Esophagus squamous epithelium (tissue), 5 donors: ENCODE results near the gene ELF2. TPM values are rescaled to one million over a fixed set of nuclear protein-coding genes. Genes with fewer than 3 reads are reported as not detected.
"Not testable (repeated sequence)": the region's sequence is repeated elsewhere in the genome, so short reads cannot be mapped to it uniquely, and the experiment has no call there.

Experiments used
- DNase-seq: peaks from one replicate; lab custom pipeline; 2025; lab: John Stamatoyannopoulos, UW
- H3K27ac ChIP-seq, 4 donors: fragments of 200-600 bp; sonication (generic); one replicate each; pipeline ENCODE4 v1.5.1; 2016 to 2019; ENCODE audit warnings: mild to moderate bottlenecking in 1 of 4
- H3K27me3 ChIP-seq, 4 donors: fragments of 200-600 bp; sonication (generic); 1 replicate in 3 of 4; 2 replicates in 1 of 4; pipeline versions ENCODE4 v1.5.1 to v1.6.0; 2017 to 2021; ENCODE audit warnings: antibody characterized with exemption in 1 of 4
- H3K36me3 ChIP-seq, 3 donors: fragments of 200-600 bp; sonication (generic); one replicate each; pipeline ENCODE4 v1.5.1; 2016 to 2019
- H3K4me1 ChIP-seq, 3 donors: fragments of 200-600 bp; sonication (generic); one replicate each; pipeline ENCODE4 v1.5.1; 2017 to 2019
- H3K4me3 ChIP-seq, 4 donors: fragments of 200-600 bp; sonication (generic); 1 replicate in 3 of 4; 2 replicates in 1 of 4; pipeline ENCODE4 v1.5.1; 2016 to 2019; ENCODE audit warnings: mild to moderate bottlenecking in 2 of 4, moderate library complexity in 1 of 4
- H3K9me3 ChIP-seq, 3 donors: fragments of 200-600 bp; sonication (generic); one replicate each; pipeline ENCODE4 v1.5.1; 2016 to 2019
- POLR2A ChIP-seq, 4 donors: fragments of 450-650 bp; IDR thresholded peaks; one replicate each; pipeline ENCODE4 v1.6.1; 2017; ENCODE audit warnings: antibody characterized with exemption in 4 of 4, mild to moderate bottlenecking in 4 of 4, moderate library complexity in 3 of 4
- WGBS, 2 donors: methylation state at CpG; one replicate each; pipeline ENCODE4 v1.1.5; 2018; 5-methylcytosine and 5-hydroxymethylcytosine counted together
- intact Hi-C: fragments of 100-400 bp; cut with DNase I; formaldehyde crosslinking; loops from one replicate; pipeline ENCODE4 v1.15.0; 2022
- total RNA-seq, 4 donors: library from RNA; depleted of rRNA; stranded (reverse); fragments of >200 nt; gene quantifications; one replicate each; pipeline ENCODE4 v1.1.0, GENCODE V29; 2016
- TF ChIP-seq, protein P1 (sequence below), 6 experiments: fragments of 450-650 bp in 4 of 6; fragments of 200-600 bp in 2 of 6; sonication (generic) in 2 of 6; IDR thresholded peaks; one replicate each; pipeline ENCODE4 v1.5.1; 2016 to 2019; ENCODE audit warnings: antibody characterized with exemption in 6 of 6, mild to moderate bottlenecking in 4 of 6, moderate library complexity in 4 of 6
- donor health status: DM: yes; HTN: yes; CAD: no.

The ELF2 gene
- total RNA-seq, 4 donors from 2014 or later = 17.6 to 47.3 (median 22.1) TPM

GRCh38 chr4:139167774-139168444, 9.1 kb downstream of the ELF2 start:
- Histone ChIP-seq H3K4me3 (peak overlapping the region in 1 of 4 donors; percentile 19), H3K27me3 (no peaks in the 10 kb centered on the region), H3K36me3 (no peaks in the 10 kb centered on the region), H3K27ac (peak overlapping the region; percentile 64 to 85 (median 76)), H3K9me3 (no peaks in the 10 kb centered on the region), H3K4me1 (peaks cover 19 to 88% (median 23%) of the 10 kb centered on the region in 3 donors)
- TF ChIP-seq, protein P1, sequence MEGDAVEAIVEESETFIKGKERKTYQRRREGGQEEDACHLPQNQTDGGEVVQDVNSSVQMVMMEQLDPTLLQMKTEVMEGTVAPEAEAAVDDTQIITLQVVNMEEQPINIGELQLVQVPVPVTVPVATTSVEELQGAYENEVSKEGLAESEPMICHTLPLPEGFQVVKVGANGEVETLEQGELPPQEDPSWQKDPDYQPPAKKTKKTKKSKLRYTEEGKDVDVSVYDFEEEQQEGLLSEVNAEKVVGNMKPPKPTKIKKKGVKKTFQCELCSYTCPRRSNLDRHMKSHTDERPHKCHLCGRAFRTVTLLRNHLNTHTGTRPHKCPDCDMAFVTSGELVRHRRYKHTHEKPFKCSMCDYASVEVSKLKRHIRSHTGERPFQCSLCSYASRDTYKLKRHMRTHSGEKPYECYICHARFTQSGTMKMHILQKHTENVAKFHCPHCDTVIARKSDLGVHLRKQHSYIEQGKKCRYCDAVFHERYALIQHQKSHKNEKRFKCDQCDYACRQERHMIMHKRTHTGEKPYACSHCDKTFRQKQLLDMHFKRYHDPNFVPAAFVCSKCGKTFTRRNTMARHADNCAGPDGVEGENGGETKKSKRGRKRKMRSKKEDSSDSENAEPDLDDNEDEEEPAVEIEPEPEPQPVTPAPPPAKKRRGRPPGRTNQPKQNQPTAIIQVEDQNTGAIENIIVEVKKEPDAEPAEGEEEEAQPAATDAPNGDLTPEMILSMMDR (IDR thresholded peaks at IDR 0.05) = peak in 5 of 6 experiments; percentile 19 to 67 (median 53)
- no peak for TF ChIP-seq POLR2A (IDR thresholded peaks at IDR 0.05)
- intact Hi-C loops = no loop called here
- 37 to 39% methylated on average over 5 of the region's 5 CpGs for WGBS, 2 donors
- DNase-seq = no peak

GRCh38 chr4:139164731-139165130, 12.3 kb downstream of the ELF2 start:
- DNase-seq = no peak
- intact Hi-C loops = no loop called here
- H3K27ac ChIP-seq = no peak overlapping the region
- no peaks in the 10 kb centered on the region for H3K9me3 ChIP-seq
- no peaks in the 10 kb centered on the region for H3K27me3 ChIP-seq
- TF ChIP-seq POLR2A (IDR thresholded peaks at IDR 0.05) = no peak
- TF ChIP-seq, protein P1 (IDR thresholded peaks at IDR 0.05) = no peak
- H3K4me1 ChIP-seq = peaks cover 19 to 66% (median 22%) of the 10 kb centered on the region in 3 donors
- peaks cover 0 to 4% (median 0%) of the 10 kb centered on the region in 3 donors for H3K36me3 ChIP-seq
- WGBS, 2 donors = 63 to 73% methylated on average over 1 of the region's 1 CpG
- H3K4me3 ChIP-seq = no peak overlapping the region

GRCh38 chr4:139163806-139164206, 13.2 kb downstream of the ELF2 start:
- Histone ChIP-seq H3K27me3 (no peaks in the 10 kb centered on the region), H3K27ac (no peak overlapping the region), H3K4me3 (no peak overlapping the region), H3K36me3 (peaks cover 0 to 4% (median 0%) of the 10 kb centered on the region in 3 donors), H3K4me1 (peaks cover 17 to 61% (median 18%) of the 10 kb centered on the region in 3 donors), H3K9me3 (no peaks in the 10 kb centered on the region)
- 89 to 97% methylated on average over 2 of the region's 2 CpGs for WGBS, 2 donors
- TF ChIP-seq, protein P1 (IDR thresholded peaks at IDR 0.05) = no peak
- no peak for TF ChIP-seq POLR2A (IDR thresholded peaks at IDR 0.05)
- no peak for DNase-seq
- intact Hi-C loops = no loop called here

- intact Hi-C loops = not testable (repeated sequence)
Measured at GRCh38 chr4:139157977-139158376, 19.0 kb downstream of the ELF2 start.

GRCh38 chr4:139154952-139155557, 22.0 kb downstream of the ELF2 start:
- 85 to 88% methylated on average over 5 of the region's 5 CpGs for WGBS, 2 donors
- intact Hi-C loops = no loop called here
- H3K4me3 ChIP-seq = no peak overlapping the region
- peaks cover 0 to 10% (median 0%) of the 10 kb centered on the region in 3 donors for H3K4me1 ChIP-seq
- no peaks in the 10 kb centered on the region for H3K36me3 ChIP-seq
- H3K27me3 ChIP-seq = no peaks in the 10 kb centered on the region
- no peak overlapping the region for H3K27ac ChIP-seq
- TF ChIP-seq, protein P1 (IDR thresholded peaks at IDR 0.05) = no peak
- TF ChIP-seq POLR2A (IDR thresholded peaks at IDR 0.05) = no peak
- H3K9me3 ChIP-seq = no peaks in the 10 kb centered on the region
- no peak for DNase-seq

More at GRCh38 chr4:139157977-139158376, 19.0 kb downstream of the ELF2 start:
- H3K4me3 ChIP-seq, H3K27me3 ChIP-seq, H3K9me3 ChIP-seq, H3K27ac ChIP-seq, H3K36me3 ChIP-seq, DNase-seq: not testable (repeated sequence)
- 92% methylated on average over 9 of the region's 9 CpGs for WGBS, 2 donors
- H3K4me1 ChIP-seq = peaks cover 0 to 16% (median 7%) of the 10 kb centered on the region in 3 donors
